NCI-H524 (cell line): Measurements from ENCODE around the gene SORL1.

Experiments used
- DNase-seq, 2 experiments: peaks; one replicate each; lab custom pipeline; 2025; lab: John Stamatoyannopoulos, UW

Gene SORL1

GRCh38 chr11:121453589-121454299 is 1.6 kb downstream of the SORL1 start:
- no peak for DNase-seq

- no peak for DNase-seq
Observed at GRCh38 chr11:121455115-121455514, 3.0 kb downstream of the SORL1 start.

- no peak for DNase-seq
Observed at GRCh38 chr11:121456151-121456550, 4.0 kb downstream of the SORL1 start.

- no peak for DNase-seq
Observed at GRCh38 chr11:121456816-121457431, 4.8 kb downstream of the SORL1 start.

GRCh38 chr11:121458551-121458950 is 6.4 kb downstream of the SORL1 start:
- no peak for DNase-seq

- no peak for DNase-seq
Observed at GRCh38 chr11:121459413-121460017, 7.4 kb downstream of the SORL1 start.

GRCh38 chr11:121460941-121461514 is 8.9 kb downstream of the SORL1 start:
- no peak for DNase-seq

- no peak for DNase-seq
Observed at GRCh38 chr11:121461843-121462242, 9.7 kb downstream of the SORL1 start.

- DNase-seq = no peak
Observed at GRCh38 chr11:121463689-121464335, 11.7 kb downstream of the SORL1 start.

GRCh38 chr11:121464352-121464946 is 12.3 kb downstream of the SORL1 start:
- DNase-seq = no peak

- no peak for DNase-seq
Observed at GRCh38 chr11:121465709-121466062, 13.6 kb downstream of the SORL1 start.

GRCh38 chr11:121466063-121466794 is 14.1 kb downstream of the SORL1 start:
- DNase-seq = peak; percentile 47 to 82

- peak; percentile 44 to 62 for DNase-seq
Observed at GRCh38 chr11:121467471-121467870, 15.4 kb downstream of the SORL1 start.

GRCh38 chr11:121467965-121468364 is 15.9 kb downstream of the SORL1 start:
- peak; percentile 70 to 88 for DNase-seq

GRCh38 chr11:121469910-121470309 is 17.8 kb downstream of the SORL1 start:
- DNase-seq = no peak

GRCh38 chr11:121471167-121471566 is 19.1 kb downstream of the SORL1 start:
- no peak for DNase-seq

GRCh38 chr11:121472312-121472711 is 20.2 kb downstream of the SORL1 start:
- no peak for DNase-seq

- DNase-seq = no peak
Observed at GRCh38 chr11:121473064-121473777, 21.1 kb downstream of the SORL1 start.

- DNase-seq = no peak
Observed at GRCh38 chr11:121474680-121475079, 22.6 kb downstream of the SORL1 start.

GRCh38 chr11:121476379-121477032 is 24.4 kb downstream of the SORL1 start:
- DNase-seq = no peak
